HCT116 (cell line): ENCODE results near the gene TNIP1. TPM values are rescaled to one million over a fixed set of nuclear protein-coding genes. Genes with fewer than 3 reads are reported as not detected.

Experiments used
- ATAC-seq: fragments of 200-7000 bp; cut with Tn5 transposase; 2 replicates; pipeline ENCODE4 v1.9.1; 2020; ENCODE audit warnings: mild to moderate bottlenecking, moderate library complexity
- BruUV-seq: library from RNA; stranded (reverse); fragments of 400-500 nt; replicated peaks from 2 replicates; lab custom pipeline; 2021; lab: Mats Ljungman, UMichigan
- CTCF ChIA-PET: fragments of 300-600 bp; sonication (Branson Sonifier 250); formaldehyde crosslinking; loops from one replicate; lab custom pipeline; 2021; ENCODE audit warnings: antibody characterized with exemption; lab: Charles Lee
- POLR2A ChIA-PET: fragments of 300-600, 350-600 bp; sonication (Branson Sonifier 250); formaldehyde crosslinking; loops from one replicate; lab custom pipeline; 2021; ENCODE audit warnings: antibody characterized with exemption; lab: Charles Lee
- RAD21 ChIA-PET, 2 experiments: fragments of 300-600 bp; sonication (Branson Sonifier 250); formaldehyde crosslinking; loops; one replicate each; lab custom pipeline; 2023; ENCODE audit warnings: low total read pairs in 2 of 2; ENCODE audit not compliant: uncharacterized antibody in 2 of 2, unreplicated experiment in 2 of 2, low non-redundant PET in 1 of 2; lab: Charles Lee
- DNase-seq: peaks from one replicate; pipeline ENCODE4 v3.0.0-alpha.2; 2010; ENCODE audit warnings: low read depth, low spot score
- H2AFZ ChIP-seq: fragments of 200-600 bp; shearing (Covaris generic), sonication (generic); 2 replicates; pipeline ENCODE4 v1.6.1; 2017; ENCODE audit warnings: low read depth, mixed run types, mixed read lengths, antibody characterized with exemption, low read length; ENCODE audit not compliant: poor library complexity, severe bottlenecking
- H3K27ac ChIP-seq: 2 replicates; pipeline ENCODE4 v1.5.1; 2012; ENCODE audit warnings: low read depth, low read length
- H3K27me3 ChIP-seq: fragments of 200-600 bp; sonication (generic); 2 replicates; pipeline ENCODE4 v1.6.1; 2016; ENCODE audit warnings: mixed run types, low read length, mixed read lengths; ENCODE audit not compliant: insufficient read depth
- H3K36me3 ChIP-seq, 2 experiments: fragments of 200-500 bp in 1 of 2; fragments of 200-600 bp in 1 of 2; sonication (Bioruptor generic) in 1 of 2; sonication (generic) in 1 of 2; 2 replicates each; pipeline versions ENCODE4 v1.5.1 to v1.6.1; 2014 to 2016; ENCODE audit warnings: low read length in 2 of 2, inconsistent platforms in 1 of 2, mixed read lengths in 1 of 2, mixed run types in 1 of 2; ENCODE audit not compliant: insufficient read depth in 2 of 2, control insufficient read depth in 1 of 2
- H3K4me1 ChIP-seq, 2 experiments: fragments of 200-600 bp in 1 of 2; sonication (generic) in 1 of 2; 2 replicates each; pipeline versions ENCODE4 v1.5.1 to v1.6.1; 2012 to 2017; ENCODE audit warnings: low read length in 2 of 2, inconsistent platforms in 1 of 2, mild to moderate bottlenecking in 1 of 2, mixed read lengths in 1 of 2, mixed run types in 1 of 2, moderate library complexity in 1 of 2; ENCODE audit not compliant: insufficient read depth in 2 of 2, control insufficient read depth in 1 of 2
- H3K4me2 ChIP-seq: fragments of 200-600 bp; sonication (generic); 2 replicates; pipeline ENCODE4 v1.6.1; 2017; ENCODE audit warnings: mixed run types, low read length, mixed read lengths
- H3K4me3 ChIP-seq, 2 experiments: fragments of 200-600 bp in 1 of 2; sonication (generic) in 1 of 2; replicated peaks in 1 of 2; 2 replicates each; pipeline ENCODE4 v1.5.1; 2011 to 2016; ENCODE audit warnings: low read length in 2 of 2, control low read depth in 1 of 2, low read depth in 1 of 2, mild to moderate bottlenecking in 1 of 2, mixed read lengths in 1 of 2, mixed run types in 1 of 2
- H3K79me2 ChIP-seq: fragments of 200-600 bp; sonication (generic); 2 replicates; pipeline ENCODE4 v1.6.1; 2017; ENCODE audit warnings: mild to moderate bottlenecking, mixed run types, low read length, moderate library complexity, mixed read lengths; ENCODE audit not compliant: insufficient read depth
- H3K9ac ChIP-seq: fragments of 200-600 bp; sonication (generic); 2 replicates; pipeline ENCODE4 v1.6.1; 2016; ENCODE audit warnings: low read length, mixed read lengths
- H3K9me2 ChIP-seq: fragments of 200-600 bp; sonication (generic), shearing (Covaris generic); 2 replicates; pipeline ENCODE4 v1.6.1; 2017; ENCODE audit warnings: mixed run types, mild to moderate bottlenecking, moderate library complexity; ENCODE audit not compliant: insufficient read depth
- H3K9me3 ChIP-seq, 2 experiments: fragments of 200-500 bp in 1 of 2; fragments of 200-600 bp in 1 of 2; sonication (Bioruptor generic) in 1 of 2; sonication (generic) in 1 of 2; 2 replicates each; pipeline ENCODE4 v1.6.1; 2014 to 2017; ENCODE audit warnings: low read length in 2 of 2, mixed read lengths in 2 of 2, inconsistent platforms in 1 of 2, low read depth in 1 of 2, mild to moderate bottlenecking in 1 of 2, mixed run types in 1 of 2, moderate library complexity in 1 of 2; ENCODE audit not compliant: control insufficient read depth in 1 of 2, insufficient read depth in 1 of 2
- H4K20me1 ChIP-seq: fragments of 200-600 bp; sonication (generic), shearing (Covaris generic); 2 replicates; pipeline ENCODE4 v1.6.1; 2017; ENCODE audit warnings: mixed run types, mild to moderate bottlenecking, moderate library complexity; ENCODE audit not compliant: insufficient read depth
- ATF3 ChIP-seq: IDR thresholded peaks from 2 replicates; pipeline ENCODE4 v1.6.1; 2012
- CBX3 ChIP-seq: IDR thresholded peaks from 2 replicates; pipeline ENCODE4 v1.6.1; 2012; ENCODE audit warnings: low read depth
- CTCF ChIP-seq, 3 experiments: fragments of 200-600 bp in 1 of 3; sonication (generic) in 1 of 3; IDR thresholded peaks in 2 of 3; conservative IDR thresholded peaks in 1 of 3; 2 replicates each; pipeline ENCODE4 v1.5.1; 2012 to 2017; ENCODE audit warnings: low read depth in 2 of 3, low read length in 2 of 3, antibody characterized with exemption in 1 of 3, borderline replicate concordance in 1 of 3, control low read depth in 1 of 3, mild to moderate bottlenecking in 1 of 3, mixed read lengths in 1 of 3, mixed run types in 1 of 3, moderate library complexity in 1 of 3; ENCODE audit not compliant: insufficient read depth in 1 of 3
- EZH2 ChIP-seq: fragments of 200-600 bp; sonication (generic); IDR thresholded peaks from 2 replicates; pipeline ENCODE4 v1.6.1; 2017; ENCODE audit warnings: antibody characterized with exemption, mixed run types
- EZH2phosphoT487 ChIP-seq: fragments of 200-600 bp; IDR thresholded peaks from 2 replicates; pipeline ENCODE4 v1.6.1; 2018; ENCODE audit warnings: antibody characterized with exemption, borderline replicate concordance
- MAX ChIP-seq: IDR thresholded peaks from 2 replicates; pipeline ENCODE4 v1.6.1; 2012
- POLR2A ChIP-seq: IDR thresholded peaks from 2 replicates; pipeline ENCODE4 v1.7.0; 2011; ENCODE audit warnings: borderline replicate concordance; ENCODE audit not compliant: insufficient read depth, insufficient read length; ENCODE audit errors: extremely low read depth
- REST ChIP-seq: IDR thresholded peaks from 2 replicates; pipeline ENCODE4 v1.6.1; 2012; ENCODE audit warnings: low read depth
- SIN3A ChIP-seq: IDR thresholded peaks from 2 replicates; pipeline ENCODE4 v1.6.1; 2012; ENCODE audit warnings: low read depth
- SRF ChIP-seq: IDR thresholded peaks from 2 replicates; pipeline ENCODE4 v1.6.1; 2012; ENCODE audit warnings: low read depth
- TCF7L2 ChIP-seq: IDR thresholded peaks from 2 replicates; pipeline ENCODE4 v1.7.0; 2011; ENCODE audit warnings: borderline replicate concordance, inconsistent platforms; ENCODE audit not compliant: insufficient read depth, insufficient read length; ENCODE audit errors: extremely low read depth
- YY1 ChIP-seq: IDR thresholded peaks from 2 replicates; pipeline ENCODE4 v1.6.1; 2011; ENCODE audit warnings: low read length, low read depth, moderate library complexity, mild to moderate bottlenecking; ENCODE audit not compliant: insufficient replicate concordance; ENCODE audit errors: extremely low read depth
- ZBTB33 ChIP-seq: IDR thresholded peaks from 2 replicates; pipeline ENCODE4 v1.6.1; 2011; ENCODE audit warnings: mild to moderate bottlenecking, low read length, moderate library complexity; ENCODE audit not compliant: insufficient replicate concordance; ENCODE audit errors: extremely low read depth
- ZFX ChIP-seq: fragments of 450-650 bp; IDR thresholded peaks from 2 replicates; pipeline ENCODE4 v1.6.1; 2017
- ZNF274 ChIP-seq: fragments of 200-500 bp; sonication (Bioruptor generic); IDR thresholded peaks from 2 replicates; pipeline ENCODE4 v1.6.1; 2014; ENCODE audit warnings: mild to moderate bottlenecking, low read depth, low read length, inconsistent platforms
- intact Hi-C: fragments of 100-400 bp; cut with micrococcal nuclease; formaldehyde crosslinking; loops from 2 replicates; pipeline ENCODE4 v1.10.0; 2022
- total RNA-seq: library from RNA; stranded (reverse); gene quantifications from one replicate; pipeline ENCODE4 v1.2.1, GENCODE V29; 2021; ENCODE audit not compliant: unreplicated experiment

TNIP1 gene
- total RNA-seq, 1 experiment from 2014 or later: 46.0 TPM

GRCh38 chr5:151012862-151013261, 68.0 kb downstream of the TNIP1 start:
- TF ChIP-seq ATF3 (no peak), ZNF274 (no peak), CTCF (IDR thresholded peaks at IDR 0.05 in 2 of 3, conservative IDR thresholded peaks at IDR 0.05 in 1 of 3; ENCODE audit: borderline replicate concordance in 1 of 3, insufficient read depth in 1 of 3, low read depth in 2 of 3, low read length in 2 of 3) (no peak), ZFX (no peak), REST (no peak), EZH2phosphoT487 (no peak), SIN3A (no peak), YY1 (no peak), CBX3 (no peak), TCF7L2 (no peak), POLR2A (no peak), MAX (no peak), EZH2 (no peak), ZBTB33 (no peak), SRF (no peak)
- RAD21 ChIA-PET: no interaction called here
- H4K20me1 ChIP-seq: no peaks in the 10 kb centered on the region
- H3K79me2 ChIP-seq: no peaks in the 10 kb centered on the region
- no peak overlapping the region for H2AFZ ChIP-seq
- H3K4me2 ChIP-seq: no peak overlapping the region
- no peaks in the 10 kb centered on the region for H3K36me3 ChIP-seq
- DNase-seq: no peak
- no TSS peak for BruUV-seq
- POLR2A ChIA-PET: no interaction called here
- H3K9ac ChIP-seq: no peak overlapping the region
- H3K9me2 ChIP-seq: no peaks in the 10 kb centered on the region
- no peak overlapping the region for H3K27ac ChIP-seq
- intact Hi-C loops: no loop called here
- no peaks in the 10 kb centered on the region for H3K9me3 ChIP-seq
- CTCF ChIA-PET: no interaction called here
- no peak overlapping the region for H3K4me3 ChIP-seq
- no peak for ATAC-seq
- H3K4me1 ChIP-seq: no peaks in the 10 kb centered on the region
- H3K27me3 ChIP-seq: no peaks in the 10 kb centered on the region
